OCI-LY7 (cell line): ENCODE measurements around the gene CDK2. TPM values are rescaled to one million over a fixed set of nuclear protein-coding genes. Genes with fewer than 3 reads are reported as not detected.

Experiments
- BruUV-seq: library from RNA; stranded (reverse); fragments of 400-500 nt; replicated peaks from 2 replicates; lab custom pipeline; 2021; lab: Mats Ljungman, UMichigan
- CTCF ChIA-PET: fragments of 300-600 bp; sonication (Branson Sonifier 250); formaldehyde crosslinking; loops from one replicate; lab custom pipeline; 2022; ENCODE audit warnings: antibody characterized with exemption; ENCODE audit not compliant: unreplicated experiment; lab: Charles Lee
- POLR2A ChIA-PET: fragments of 300-600 bp; sonication (Branson Sonifier 250); formaldehyde crosslinking; loops from one replicate; lab custom pipeline; 2022; ENCODE audit warnings: antibody characterized with exemption; lab: Charles Lee
- DNase-seq: peaks from one replicate; pipeline ENCODE4 v3.0.0-alpha.2; 2015; ENCODE audit warnings: low spot score
- H2AFZ ChIP-seq: fragments of 200-600 bp; sonication (generic), shearing (Covaris generic); 2 replicates; pipeline ENCODE4 v1.6.1; 2014; ENCODE audit warnings: mild to moderate bottlenecking, antibody characterized with exemption, low read length, moderate library complexity
- H3K27ac ChIP-seq: fragments of 200-600 bp; sonication (generic); 2 replicates; pipeline ENCODE4 v1.5.1; 2014; ENCODE audit warnings: mixed run types, low read depth, mild to moderate bottlenecking, moderate library complexity, low read length, inconsistent platforms; ENCODE audit not compliant: poor library complexity, severe bottlenecking
- H3K36me3 ChIP-seq: fragments of 200-600 bp; sonication (generic); 2 replicates; pipeline ENCODE4 v1.6.1; 2014; ENCODE audit warnings: mild to moderate bottlenecking, antibody characterized with exemption, low read length, moderate library complexity, mixed read lengths; ENCODE audit not compliant: insufficient read depth
- H3K4me1 ChIP-seq: fragments of 200-600 bp; sonication (generic); 2 replicates; pipeline ENCODE4 v1.5.1; 2014; ENCODE audit warnings: mild to moderate bottlenecking, low read length; ENCODE audit not compliant: insufficient read depth, poor library complexity, severe bottlenecking
- H3K4me2 ChIP-seq: fragments of 200-600 bp; sonication (generic); 2 replicates; pipeline ENCODE4 v1.6.1; 2014; ENCODE audit warnings: mild to moderate bottlenecking, low read length
- H3K4me3 ChIP-seq: fragments of 200-600 bp; sonication (generic); 2 replicates; pipeline ENCODE4 v1.5.1; 2014; ENCODE audit warnings: mild to moderate bottlenecking, low read depth, low read length; ENCODE audit not compliant: poor library complexity, severe bottlenecking
- H3K79me2 ChIP-seq: fragments of 200-600 bp; sonication (generic); 2 replicates; pipeline ENCODE4 v1.6.1; 2016; ENCODE audit warnings: low read depth, mild to moderate bottlenecking, low read length, moderate library complexity, mixed read lengths; ENCODE audit not compliant: insufficient read depth
- H3K9me2 ChIP-seq: fragments of 200-600 bp; sonication (generic); 2 replicates; pipeline ENCODE4 v1.6.1; 2016; ENCODE audit warnings: mild to moderate bottlenecking, low read length, mixed read lengths; ENCODE audit not compliant: insufficient read depth
- H3K9me3 ChIP-seq: fragments of 200-600 bp; sonication (generic); 2 replicates; pipeline ENCODE4 v1.6.1; 2014; ENCODE audit warnings: mild to moderate bottlenecking, mixed run types, low read length, mixed read lengths
- H4K20me1 ChIP-seq: fragments of 200-600 bp; sonication (generic); 2 replicates; pipeline ENCODE4 v1.6.1; 2014; ENCODE audit warnings: mild to moderate bottlenecking, antibody characterized with exemption, low read length, moderate library complexity, mixed read lengths; ENCODE audit not compliant: insufficient read depth
- CTCF ChIP-seq: fragments of 200-600 bp; sonication (generic); conservative IDR thresholded peaks from 2 replicates; pipeline ENCODE4 v1.5.1; 2014; ENCODE audit warnings: mild to moderate bottlenecking, antibody characterized with exemption, low read length, moderate library complexity, mixed read lengths
- EZH2phosphoT487 ChIP-seq: fragments of 200-600 bp; sonication (generic); IDR thresholded peaks from 2 replicates; pipeline ENCODE4 v1.6.1; 2018; ENCODE audit warnings: low read depth, borderline replicate concordance, mild to moderate bottlenecking, mixed run types, antibody characterized with exemption, low read length, moderate library complexity, mixed read lengths
- intact Hi-C: fragments of 100-400 bp; cut with micrococcal nuclease; formaldehyde crosslinking; loops from one replicate; pipeline ENCODE4 v1.10.0; 2022; ENCODE audit not compliant: unreplicated experiment
- total RNA-seq, 2 experiments: library from RNA; depleted of rRNA in 1 of 2; stranded (reverse); fragments of >200 nt in 1 of 2; shearing (Covaris generic) in 1 of 2; gene quantifications; 2 replicates each; pipeline ENCODE4 v1.2.3, GENCODE V29; 2014 to 2022

Gene CDK2
- total RNA-seq, 2 experiments from 2014 or later: 68.1 to 81.4 TPM

GRCh38 chr12:55935738-55936151 lies 30.9 kb upstream of the CDK2 start:
- Histone ChIP-seq H3K9me2 (no peaks in the 10 kb centered on the region), H3K4me1 (peaks cover 45% of the 10 kb centered on the region), H2AFZ (no peak overlapping the region), H3K27ac (no peak overlapping the region), H3K4me3 (no peak overlapping the region), H3K4me2 (no peak overlapping the region), H3K9me3 (no peaks in the 10 kb centered on the region), H3K79me2 (peaks cover 44% of the 10 kb centered on the region), H3K36me3 (peaks cover 75% of the 10 kb centered on the region), H4K20me1 (peaks cover 15% of the 10 kb centered on the region; the same call in 1 of the 2 replicates)
- intact Hi-C loops: no loop called here
- CTCF ChIA-PET: interaction anchor here (1.2 kb wide), 1 partner anchor 118 kb away, joined by 4 read pairs; the partner anchor contains the start of genes ORMDL2 and SARNP
- POLR2A ChIA-PET: no interaction called here
- DNase-seq: no peak
- TF ChIP-seq CTCF (no peak), EZH2phosphoT487 (no peak)
- BruUV-seq: no TSS peak

GRCh38 chr12:55937981-55938380 lies 28.6 kb upstream of the CDK2 start:
- peaks cover 13% of the 10 kb centered on the region; the same call in 1 of the 2 replicates for H4K20me1 ChIP-seq
- H3K27ac ChIP-seq: no peak overlapping the region
- no peaks in the 10 kb centered on the region for H3K9me3 ChIP-seq
- ChIA-PET CTCF (interaction anchor here (1.1 kb wide), 1 partner anchor 8 kb away, joined by 3 read pairs; no protein-coding TSS in a partner anchor), POLR2A (no interaction called here)
- intact Hi-C loops: no loop called here
- H3K36me3 ChIP-seq: peaks cover 97% of the 10 kb centered on the region
- H3K4me2 ChIP-seq: no peak overlapping the region
- no peak overlapping the region for H3K4me3 ChIP-seq
- no peak for TF ChIP-seq CTCF
- no peak for TF ChIP-seq EZH2phosphoT487
- no peak for DNase-seq
- peaks cover 37% of the 10 kb centered on the region for H3K4me1 ChIP-seq
- H3K9me2 ChIP-seq: no peaks in the 10 kb centered on the region
- BruUV-seq: no TSS peak
- H3K79me2 ChIP-seq: peaks cover 22% of the 10 kb centered on the region
- no peak overlapping the region for H2AFZ ChIP-seq

GRCh38 chr12:55938826-55939501 lies 27.7 kb upstream of the CDK2 start:
- no peak for DNase-seq
- BruUV-seq: no TSS peak
- TF ChIP-seq CTCF (no peak), EZH2phosphoT487 (no peak)
- Histone ChIP-seq H3K9me2 (no peaks in the 10 kb centered on the region), H3K9me3 (no peaks in the 10 kb centered on the region), H2AFZ (no peak overlapping the region), H3K79me2 (peaks cover 13% of the 10 kb centered on the region; the same call in 1 of the 2 replicates), H3K4me2 (no peak overlapping the region), H3K4me1 (peaks cover 28% of the 10 kb centered on the region), H3K36me3 (peaks cover 98% of the 10 kb centered on the region), H3K4me3 (no peak overlapping the region), H4K20me1 (peaks cover 12% of the 10 kb centered on the region; the same call in 1 of the 2 replicates), H3K27ac (peak overlapping the region; percentile 36)
- intact Hi-C loops: no loop called here
- ChIA-PET POLR2A (interaction anchor here (0.7 kb wide), 2 partner anchors 13 to 222 kb away, joined by 3 to 9 read pairs; no protein-coding TSS in a partner anchor), CTCF (interaction anchor here (0.7 to 1.6 kb wide), 3 partner anchors 9 to 109 kb away, joined by 3 to 5 read pairs (median 3); partner anchors contain the start of gene DNAJC14)
